MCF 10A (cell line): ENCODE results near the gene SLC30A2. TPM values are rescaled to one million over a fixed set of nuclear protein-coding genes. Genes with fewer than 3 reads are reported as not detected.

ENCODE experiments used
- BruUV-seq: library from RNA; stranded (reverse); fragments of 400-500 nt; replicated peaks from 2 replicates; lab custom pipeline; 2021; lab: Mats Ljungman, UMichigan
- CTCF ChIA-PET: fragments of 300-600 bp; sonication (Branson Sonifier 250); formaldehyde crosslinking; extraction: SDS; loops from one replicate; lab custom pipeline; 2021; ENCODE audit warnings: antibody characterized with exemption, inconsistent platforms; lab: Yijun Ruan, JAX
- POLR2A ChIA-PET: fragments of 300-600, 350-650 bp; sonication (Branson Sonifier 250); formaldehyde crosslinking; extraction: SDS; loops from one replicate; lab custom pipeline; 2020; ENCODE audit warnings: antibody characterized with exemption, inconsistent platforms; lab: Yijun Ruan, JAX
- DNase-seq: peaks from one replicate; pipeline ENCODE4 v3.0.0-alpha.2; 2018; ENCODE audit not compliant: unreplicated experiment
- H3K27ac Mint-ChIP-seq: one replicate; pipeline ENCODE4 v1.8.0; 2022; ENCODE audit warnings: mild to moderate bottlenecking, low read depth, mixed read lengths; ENCODE audit not compliant: unreplicated experiment
- H3K27me3 Mint-ChIP-seq: one replicate; pipeline ENCODE4 v1.8.0; 2022; ENCODE audit warnings: mixed read lengths; ENCODE audit not compliant: insufficient read depth, unreplicated experiment
- H3K36me3 Mint-ChIP-seq: one replicate; pipeline ENCODE4 v1.8.0; 2022; ENCODE audit warnings: mild to moderate bottlenecking, moderate library complexity, mixed read lengths; ENCODE audit not compliant: insufficient read depth, unreplicated experiment
- H3K4me1 Mint-ChIP-seq: one replicate; pipeline ENCODE4 v1.8.0; 2022; ENCODE audit warnings: mixed read lengths; ENCODE audit not compliant: insufficient read depth, unreplicated experiment
- H3K4me3 Mint-ChIP-seq: one replicate; pipeline ENCODE4 v1.8.0; 2022; ENCODE audit warnings: mild to moderate bottlenecking, moderate library complexity, mixed read lengths; ENCODE audit not compliant: unreplicated experiment
- H3K9me3 Mint-ChIP-seq: one replicate; pipeline ENCODE4 v1.8.0; 2022; ENCODE audit warnings: mixed read lengths; ENCODE audit not compliant: unreplicated experiment
- intact Hi-C: fragments of 100-400 bp; cut with micrococcal nuclease; formaldehyde crosslinking; loops from 2 replicates; pipeline ENCODE4 v1.14.1; 2022
- total RNA-seq: library from RNA; stranded (reverse); gene quantifications from 2 replicates; pipeline ENCODE4 v1.2.3, GENCODE V29; 2022
- TF ChIP-seq, protein P1 (sequence below): fragments of 200-600 bp; IDR thresholded peaks from one replicate; pipeline ENCODE4 v1.8.0; 2022; ENCODE audit warnings: antibody characterized with exemption, mild to moderate bottlenecking; ENCODE audit not compliant: unreplicated experiment

Gene SLC30A2
- total RNA-seq, 1 experiment from 2014 or later = not detected

DNA sequence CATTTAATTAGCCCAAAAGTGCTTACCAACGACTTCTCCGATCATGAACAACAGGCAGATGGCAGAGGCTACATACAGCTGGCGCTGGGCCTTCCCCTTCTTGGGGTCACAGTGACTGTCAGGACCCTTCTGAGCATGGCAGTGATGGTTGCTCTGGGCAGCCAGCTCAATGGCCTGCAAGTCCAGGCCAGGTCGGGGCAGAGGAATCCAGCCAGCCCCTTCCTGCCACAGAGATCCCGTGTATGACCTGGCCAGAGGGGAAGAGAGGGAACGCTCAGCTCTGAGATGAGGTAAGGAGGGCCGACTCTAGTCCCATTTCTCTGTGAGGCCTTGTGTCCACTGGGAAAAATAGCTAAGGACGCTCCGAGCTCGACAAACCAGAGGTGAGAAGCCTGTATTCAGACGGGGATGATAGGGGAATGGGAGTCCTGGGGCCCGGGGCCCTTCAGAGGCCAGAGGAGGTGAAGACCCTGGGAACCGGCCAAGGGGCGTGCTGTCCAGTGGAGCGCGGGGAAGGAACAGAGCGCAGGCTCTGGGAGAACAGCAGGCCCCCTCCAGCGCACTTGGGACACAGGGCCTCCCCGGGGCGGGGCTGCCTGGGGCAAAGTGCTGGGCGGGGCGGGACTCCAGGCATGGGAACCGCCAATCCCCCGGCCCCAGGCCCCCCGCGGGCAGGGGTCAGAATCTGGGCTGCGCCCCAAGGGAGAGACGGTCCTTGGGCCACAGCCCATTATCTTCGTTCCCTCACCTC lies 772 bp downstream of the SLC30A2 start:
- CTCF ChIA-PET = interaction anchor here (1.4 kb wide), 1 partner anchor 9 kb away, joined by 3 read pairs; no protein-coding TSS in a partner anchor
- no peak for DNase-seq
- Mint-ChIP-seq H3K27ac (no peak overlapping the region), H3K4me3 (no peak overlapping the region), H3K36me3 (no peaks in the 10 kb centered on the region), H3K9me3 (no peaks in the 10 kb centered on the region), H3K4me1 (no peaks in the 10 kb centered on the region), H3K27me3 (peaks cover 44% of the 10 kb centered on the region)
- POLR2A ChIA-PET = no interaction called here
- intact Hi-C loops = no loop called here
- TF ChIP-seq, protein P1, sequence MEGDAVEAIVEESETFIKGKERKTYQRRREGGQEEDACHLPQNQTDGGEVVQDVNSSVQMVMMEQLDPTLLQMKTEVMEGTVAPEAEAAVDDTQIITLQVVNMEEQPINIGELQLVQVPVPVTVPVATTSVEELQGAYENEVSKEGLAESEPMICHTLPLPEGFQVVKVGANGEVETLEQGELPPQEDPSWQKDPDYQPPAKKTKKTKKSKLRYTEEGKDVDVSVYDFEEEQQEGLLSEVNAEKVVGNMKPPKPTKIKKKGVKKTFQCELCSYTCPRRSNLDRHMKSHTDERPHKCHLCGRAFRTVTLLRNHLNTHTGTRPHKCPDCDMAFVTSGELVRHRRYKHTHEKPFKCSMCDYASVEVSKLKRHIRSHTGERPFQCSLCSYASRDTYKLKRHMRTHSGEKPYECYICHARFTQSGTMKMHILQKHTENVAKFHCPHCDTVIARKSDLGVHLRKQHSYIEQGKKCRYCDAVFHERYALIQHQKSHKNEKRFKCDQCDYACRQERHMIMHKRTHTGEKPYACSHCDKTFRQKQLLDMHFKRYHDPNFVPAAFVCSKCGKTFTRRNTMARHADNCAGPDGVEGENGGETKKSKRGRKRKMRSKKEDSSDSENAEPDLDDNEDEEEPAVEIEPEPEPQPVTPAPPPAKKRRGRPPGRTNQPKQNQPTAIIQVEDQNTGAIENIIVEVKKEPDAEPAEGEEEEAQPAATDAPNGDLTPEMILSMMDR = no peak
- BruUV-seq = no TSS peak

- ChIA-PET POLR2A (interaction anchor here (0.6 kb wide), 1 partner anchor 181 kb away, joined by 3 read pairs; no protein-coding TSS in a partner anchor), CTCF (interaction anchor here (0.9 to 1.0 kb wide), 2 partner anchors 59 to 373 kb away, joined by 3 read pairs; no protein-coding TSS in a partner anchor)
- no peak for DNase-seq
- BruUV-seq = no TSS peak
- TF ChIP-seq, protein P1 = no peak
- no peaks in the 10 kb centered on the region for H3K4me1 Mint-ChIP-seq
- H3K4me3 Mint-ChIP-seq = no peak overlapping the region
- peaks cover 36% of the 10 kb centered on the region for H3K27me3 Mint-ChIP-seq
- no peak overlapping the region for H3K27ac Mint-ChIP-seq
- intact Hi-C loops = no loop called here
- H3K9me3 Mint-ChIP-seq = no peaks in the 10 kb centered on the region
- no peaks in the 10 kb centered on the region for H3K36me3 Mint-ChIP-seq
Observed at GRCh38 chr1:26044414-26044813, 1.5 kb downstream of the SLC30A2 start.

DNA sequence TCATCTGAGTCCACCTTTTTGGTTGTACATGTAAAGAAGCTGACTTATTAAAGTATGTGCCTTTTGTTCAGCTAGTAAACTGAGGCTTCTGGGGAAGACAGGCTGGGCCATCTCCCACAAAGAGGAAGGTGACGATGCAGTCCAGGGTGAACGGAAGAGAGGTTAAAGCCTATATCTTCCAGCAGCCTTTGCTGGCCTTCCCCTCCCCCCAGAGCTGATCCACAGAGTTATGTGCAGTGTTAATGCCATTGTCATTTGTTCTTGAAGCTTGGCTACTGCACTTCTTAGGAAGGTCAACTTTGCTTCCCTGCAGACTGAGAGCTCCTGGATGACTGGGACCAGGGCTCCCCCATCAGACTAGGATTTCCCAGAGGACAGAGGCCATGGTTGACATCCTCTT lies 2.2 kb downstream of the SLC30A2 start:
- no peak overlapping the region for H3K4me3 Mint-ChIP-seq
- BruUV-seq = no TSS peak
- ChIA-PET CTCF (interaction anchor here (0.6 to 1.0 kb wide), 3 partner anchors 9 to 374 kb away, joined by 3 to 4 read pairs (median 3); no protein-coding TSS in a partner anchor), POLR2A (interaction anchor here (0.6 kb wide), 3 partner anchors 180 to 286 kb away, joined by 3 read pairs; no protein-coding TSS in a partner anchor)
- DNase-seq = no peak
- TF ChIP-seq, protein P1 = no peak
- no peaks in the 10 kb centered on the region for H3K36me3 Mint-ChIP-seq
- H3K4me1 Mint-ChIP-seq = no peaks in the 10 kb centered on the region
- intact Hi-C loops = no loop called here
- peaks cover 31% of the 10 kb centered on the region for H3K27me3 Mint-ChIP-seq
- H3K27ac Mint-ChIP-seq = no peak overlapping the region
- no peaks in the 10 kb centered on the region for H3K9me3 Mint-ChIP-seq

DNA sequence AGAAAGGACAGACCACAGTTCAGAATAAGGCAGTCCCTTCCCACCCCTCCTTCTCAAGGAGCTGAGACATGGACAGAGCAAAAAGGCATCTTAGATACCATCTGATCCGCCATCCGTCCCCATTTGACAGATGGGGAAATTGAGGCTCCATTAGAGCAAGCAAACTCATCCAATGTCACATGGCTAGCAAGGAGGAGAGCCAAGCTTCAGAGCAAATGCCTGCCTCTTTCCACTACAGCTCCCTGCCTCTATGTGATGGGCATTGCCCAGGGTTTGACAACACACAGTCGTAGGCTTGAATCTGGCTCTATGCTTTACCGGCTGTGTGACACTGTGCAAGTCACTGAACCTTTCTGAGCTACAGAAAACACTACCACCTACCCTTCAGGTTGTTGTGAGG lies 3.9 kb downstream of the SLC30A2 start:
- Mint-ChIP-seq H3K4me3 (no peak overlapping the region), H3K9me3 (no peaks in the 10 kb centered on the region), H3K36me3 (no peaks in the 10 kb centered on the region), H3K27ac (no peak overlapping the region), H3K27me3 (peaks cover 20% of the 10 kb centered on the region), H3K4me1 (no peaks in the 10 kb centered on the region)
- DNase-seq = no peak
- intact Hi-C loops = no loop called here
- TF ChIP-seq, protein P1 = no peak
- ChIA-PET CTCF (interaction anchor here (0.6 to 1.5 kb wide), 4 partner anchors 63 to 688 kb away, joined by 3 to 4 read pairs (median 3); no protein-coding TSS in a partner anchor), POLR2A (no interaction called here)
- BruUV-seq = no TSS peak
